Measurements from ENCODE around the gene UNC93B1.

The UNC93B1 gene

DNA sequence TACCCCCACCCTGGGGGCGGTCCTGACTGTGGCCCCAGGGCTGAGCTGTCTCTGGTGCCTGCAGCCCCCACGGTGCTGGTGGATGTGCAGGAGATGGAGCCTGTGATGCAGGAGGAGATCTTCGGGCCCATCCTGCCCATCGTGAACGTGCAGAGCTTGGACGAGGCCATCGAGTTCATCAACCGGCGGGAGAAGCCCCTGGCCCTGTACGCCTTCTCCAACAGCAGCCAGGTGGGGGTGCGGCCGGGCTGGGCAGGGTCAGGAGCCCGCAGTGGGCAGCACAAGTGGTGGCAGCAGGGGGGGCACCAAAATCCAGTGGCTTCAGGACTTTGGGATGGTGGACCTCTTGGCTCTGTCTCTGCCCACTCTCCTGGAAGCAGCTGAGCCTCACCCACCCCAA is 18.6 kb upstream of the UNC93B1 start:
- DNase-seq (ENCODE audit: low read depth, low spot score), result no peak

DNA sequence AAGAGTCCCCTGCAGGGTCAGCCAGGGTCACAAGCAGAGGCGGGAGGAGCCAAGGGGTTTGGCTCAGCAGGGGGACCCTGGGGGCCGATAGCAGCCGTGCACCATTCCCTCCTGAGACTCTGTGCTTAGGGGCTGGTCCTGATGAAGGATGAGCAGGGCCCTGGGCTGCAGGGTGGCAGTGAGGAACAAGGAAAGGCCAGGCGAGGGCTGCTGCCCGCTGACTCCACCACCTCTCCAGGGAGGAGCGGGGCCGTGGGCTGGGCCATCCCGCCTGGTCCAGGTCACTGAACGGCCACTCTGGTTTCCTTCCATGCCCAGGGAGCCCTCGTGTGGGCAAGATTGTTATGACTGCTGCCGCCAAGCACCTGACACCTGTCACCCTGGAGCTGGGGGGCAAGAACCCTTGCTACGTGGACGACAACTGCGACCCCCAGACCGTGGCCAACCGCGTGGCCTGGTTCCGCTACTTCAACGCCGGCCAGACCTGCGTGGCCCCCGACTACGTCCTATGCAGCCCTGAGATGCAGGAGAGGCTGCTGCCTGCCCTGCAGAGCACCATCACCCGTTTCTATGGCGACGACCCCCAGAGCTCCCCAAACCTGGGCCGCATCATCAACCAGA is 17.4 kb upstream of the UNC93B1 start:
- no peak for DNase-seq (ENCODE audit: low read depth, low spot score)

DNA sequence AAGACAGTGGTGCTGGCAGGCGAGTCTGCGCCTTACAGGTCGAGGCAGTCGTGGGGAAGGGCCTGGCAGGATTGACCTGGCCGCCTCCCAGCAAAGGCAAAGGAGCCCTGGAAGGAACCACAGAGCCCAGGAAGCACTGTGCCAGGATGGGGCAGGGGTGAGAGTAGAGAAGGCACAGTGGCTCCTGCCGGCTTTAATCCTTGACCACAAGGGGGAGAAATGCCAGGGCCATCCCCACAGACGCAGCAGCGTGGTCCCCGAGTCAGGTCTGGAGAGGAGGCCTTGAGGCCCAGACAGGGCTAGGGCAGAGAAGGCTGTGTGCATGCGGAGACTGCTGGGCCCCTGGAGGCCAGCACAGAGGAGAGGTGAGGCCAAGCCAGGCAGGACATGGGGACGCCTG is 16.7 kb upstream of the UNC93B1 start:
- no peak for DNase-seq (ENCODE audit: low read depth, low spot score)

DNA sequence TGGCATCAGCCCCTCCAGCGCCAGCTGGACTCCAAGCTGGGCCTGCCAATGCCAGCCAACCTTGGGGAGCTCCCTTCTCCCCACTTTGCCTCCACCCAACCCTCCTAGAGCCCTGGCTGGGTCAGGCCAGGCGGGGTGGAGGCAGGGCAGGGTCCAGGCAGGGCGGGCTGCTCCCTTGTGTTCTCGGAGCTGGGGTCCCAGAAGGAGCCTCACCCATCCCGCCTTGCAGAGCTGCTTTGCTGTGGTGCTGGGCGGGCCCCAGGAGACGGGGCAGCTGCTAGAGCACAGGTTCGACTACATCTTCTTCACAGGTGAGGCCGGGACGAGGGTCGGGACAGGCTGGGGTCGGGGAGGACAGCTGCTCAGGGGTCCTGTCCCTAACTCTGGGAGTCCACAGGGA is 15.6 kb upstream of the UNC93B1 start:
- no peak for DNase-seq (ENCODE audit: low read depth, low spot score)

DNA sequence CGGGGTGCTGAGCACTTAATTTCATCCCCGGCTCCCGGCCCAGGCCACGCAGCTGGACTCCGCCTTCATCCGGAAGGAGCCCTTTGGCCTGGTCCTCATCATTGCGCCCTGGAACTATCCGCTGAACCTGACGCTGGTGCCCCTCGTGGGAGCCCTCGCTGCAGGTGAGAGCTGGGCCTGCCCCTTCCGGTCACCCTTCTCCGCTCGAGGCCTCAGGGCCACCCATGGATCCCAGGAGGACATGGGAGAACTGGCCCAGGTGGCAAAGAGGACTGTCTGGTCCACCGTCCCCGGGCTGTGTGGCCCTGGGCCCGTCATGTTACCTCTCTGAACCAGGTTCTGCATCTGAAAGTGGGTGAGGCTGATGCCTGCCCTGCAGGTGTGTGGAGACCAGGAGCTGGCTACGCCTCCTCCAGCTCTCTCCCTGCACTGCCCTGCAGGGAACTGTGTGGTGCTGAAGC is 14.9 kb upstream of the UNC93B1 start:
- DNase-seq (ENCODE audit: low read depth, low spot score), result no peak

DNA sequence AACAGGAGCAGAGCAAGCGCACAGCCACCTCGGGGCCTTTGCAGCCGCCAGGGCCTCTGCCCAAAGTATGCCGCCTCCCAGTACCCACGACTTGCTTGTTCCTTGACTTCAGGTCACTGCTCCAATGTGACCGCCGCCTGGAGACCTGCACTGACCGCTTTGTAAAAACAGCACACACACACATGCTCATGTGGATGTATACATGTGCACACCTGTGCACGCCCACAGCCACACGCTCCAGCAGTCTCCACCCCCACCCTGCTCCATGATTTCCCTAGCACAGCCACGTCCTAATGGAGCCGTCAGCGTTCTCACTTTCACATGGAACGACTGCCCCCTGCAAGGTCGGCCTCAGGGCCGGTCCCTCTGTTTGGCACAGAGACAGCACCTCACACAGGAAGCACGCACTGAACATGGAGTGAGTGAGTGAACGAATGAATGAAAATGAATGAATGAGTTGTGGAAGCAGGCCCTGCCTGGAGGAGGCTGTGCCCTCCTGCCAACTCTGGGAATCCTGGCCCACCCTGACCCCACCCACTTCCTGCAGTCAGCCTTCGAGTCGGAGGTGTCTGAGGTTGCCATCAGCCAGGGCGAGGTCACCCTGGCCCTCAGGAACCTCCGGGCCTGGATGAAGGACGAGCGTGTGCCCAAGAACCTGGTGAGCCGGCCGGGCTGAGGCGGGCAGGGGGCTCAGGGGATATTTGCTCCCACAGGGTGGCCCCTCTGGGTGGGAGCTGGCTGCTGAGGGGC is 14.3 kb upstream of the UNC93B1 start:
- no peak for DNase-seq (ENCODE audit: low read depth, low spot score)

DNA sequence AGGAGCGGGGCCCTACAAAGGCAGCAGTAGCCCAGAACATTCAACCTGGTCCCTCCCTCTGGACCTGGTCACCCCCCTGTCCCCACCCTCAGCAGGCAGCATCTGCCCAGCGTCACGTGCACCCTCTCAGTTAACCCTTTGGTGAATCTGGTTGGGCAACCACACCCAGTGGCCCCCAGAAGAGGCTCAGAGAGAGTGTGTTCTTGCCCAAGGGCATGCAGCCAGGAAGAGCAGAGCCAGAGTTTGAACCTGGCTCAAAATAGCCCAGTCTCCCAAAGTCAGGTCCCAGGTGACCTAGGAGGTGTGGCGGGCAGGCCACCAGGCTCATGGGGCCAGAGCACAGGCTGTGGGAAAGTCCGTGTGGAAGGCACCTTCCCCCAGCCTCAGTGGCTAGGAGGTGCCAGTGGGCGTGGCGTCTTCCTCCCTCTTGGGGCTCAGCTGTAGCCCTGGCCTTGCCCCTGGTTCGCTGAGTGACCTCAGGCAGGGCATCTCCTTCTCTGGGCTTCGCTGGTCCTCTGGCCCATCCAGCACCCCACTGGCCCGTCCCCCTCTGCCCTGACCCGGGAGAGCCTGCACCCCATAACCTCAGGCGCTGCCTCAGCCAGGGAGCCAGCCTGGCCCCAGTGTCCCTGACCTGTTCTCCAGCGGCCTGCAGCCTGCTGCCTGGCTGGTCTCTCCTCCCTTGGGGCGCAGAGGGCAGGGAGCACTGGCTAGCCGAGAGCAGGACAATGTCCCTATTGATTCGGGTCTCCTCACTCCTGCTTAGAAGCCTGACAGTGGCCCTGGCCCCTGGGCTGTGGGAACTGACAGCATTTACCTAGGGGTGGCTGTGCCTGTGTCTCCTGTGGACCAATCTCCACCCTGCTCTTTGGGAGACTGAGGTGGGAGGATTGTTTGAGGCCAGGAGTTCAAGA is 13.3 kb upstream of the UNC93B1 start:
- no peak for DNase-seq (ENCODE audit: low read depth, low spot score)

DNA sequence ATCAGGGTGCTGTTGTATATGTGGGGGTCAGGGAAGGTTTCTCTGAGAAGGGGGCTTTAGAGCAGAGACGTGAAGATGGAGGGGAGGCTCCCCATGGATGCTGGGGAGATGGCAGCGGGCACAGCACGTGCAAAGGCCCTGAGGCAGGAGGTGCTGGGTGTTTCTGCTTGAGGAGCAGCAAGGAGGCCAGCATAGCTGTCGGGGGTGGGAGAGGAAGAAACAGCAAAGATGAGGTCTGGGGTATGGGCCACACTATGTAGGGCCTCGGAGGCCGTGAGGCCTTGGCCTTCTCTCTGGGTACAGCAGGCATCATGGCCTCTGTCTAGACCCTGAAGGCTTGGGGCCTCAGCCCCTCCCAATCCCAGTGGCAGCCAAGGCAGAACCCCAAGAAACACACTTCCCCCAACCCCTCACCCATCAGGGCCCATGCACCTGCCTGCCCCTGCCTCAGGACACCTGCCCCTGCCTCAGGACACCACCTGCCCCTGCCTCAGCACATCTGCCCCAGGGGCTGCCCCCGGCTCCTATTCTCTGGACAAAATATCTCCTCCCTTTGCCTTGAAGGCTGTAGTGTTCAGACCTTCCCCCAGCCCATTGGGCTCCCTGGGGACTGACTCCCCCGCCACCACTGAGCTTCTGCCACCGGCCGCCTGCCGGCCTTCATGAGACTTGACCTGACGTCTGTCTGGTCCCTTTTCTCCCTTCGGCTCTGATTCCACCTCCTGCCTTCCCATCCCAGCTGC is 12.4 kb upstream of the UNC93B1 start:
- DNase-seq (ENCODE audit: low read depth, low spot score), result no peak

DNA sequence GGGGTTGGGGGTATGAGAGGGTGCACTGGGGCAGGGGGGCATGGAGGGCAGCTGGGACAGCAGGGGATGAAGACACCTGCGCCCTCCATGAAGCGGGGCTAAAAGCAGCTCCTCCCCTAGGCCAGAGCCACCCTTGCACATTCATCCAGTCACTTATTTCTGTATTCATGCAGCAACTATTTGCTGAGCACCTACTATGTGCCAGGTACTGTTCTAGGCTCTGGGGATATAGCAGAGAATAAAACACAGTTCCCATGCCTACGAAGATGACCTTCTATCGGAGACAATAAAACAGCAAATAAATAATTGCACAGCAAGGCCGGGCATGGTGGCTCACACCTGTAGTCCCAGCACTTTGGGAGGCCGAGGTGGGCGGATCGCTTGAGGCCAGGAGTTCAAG is 11.6 kb upstream of the UNC93B1 start:
- no peak for DNase-seq (ENCODE audit: low read depth, low spot score)

DNA sequence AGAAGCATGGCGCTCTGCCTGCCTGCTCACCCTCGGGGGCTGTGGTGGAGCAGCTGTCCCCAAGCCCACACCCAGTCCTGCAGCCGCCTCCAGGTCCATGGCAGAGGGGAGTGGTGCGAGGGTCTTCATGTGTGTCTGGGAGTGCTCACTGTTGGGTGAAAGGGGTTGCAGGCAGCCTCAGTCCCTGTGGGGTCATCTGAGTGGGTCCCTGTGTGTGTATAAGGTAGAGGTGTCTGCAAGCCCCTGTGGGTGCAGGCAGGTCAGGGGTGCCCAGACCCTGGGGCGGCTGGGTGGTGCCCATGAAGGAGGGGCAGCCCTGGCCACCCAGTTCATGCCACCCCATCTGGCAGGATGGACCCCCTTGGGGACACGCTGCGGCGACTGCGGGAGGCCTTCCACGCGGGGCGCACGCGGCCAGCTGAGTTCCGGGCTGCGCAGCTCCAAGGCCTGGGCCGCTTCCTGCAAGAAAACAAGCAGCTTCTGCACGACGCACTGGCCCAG is 11.1 kb upstream of the UNC93B1 start:
- no peak for DNase-seq (ENCODE audit: low read depth, low spot score)

DNA sequence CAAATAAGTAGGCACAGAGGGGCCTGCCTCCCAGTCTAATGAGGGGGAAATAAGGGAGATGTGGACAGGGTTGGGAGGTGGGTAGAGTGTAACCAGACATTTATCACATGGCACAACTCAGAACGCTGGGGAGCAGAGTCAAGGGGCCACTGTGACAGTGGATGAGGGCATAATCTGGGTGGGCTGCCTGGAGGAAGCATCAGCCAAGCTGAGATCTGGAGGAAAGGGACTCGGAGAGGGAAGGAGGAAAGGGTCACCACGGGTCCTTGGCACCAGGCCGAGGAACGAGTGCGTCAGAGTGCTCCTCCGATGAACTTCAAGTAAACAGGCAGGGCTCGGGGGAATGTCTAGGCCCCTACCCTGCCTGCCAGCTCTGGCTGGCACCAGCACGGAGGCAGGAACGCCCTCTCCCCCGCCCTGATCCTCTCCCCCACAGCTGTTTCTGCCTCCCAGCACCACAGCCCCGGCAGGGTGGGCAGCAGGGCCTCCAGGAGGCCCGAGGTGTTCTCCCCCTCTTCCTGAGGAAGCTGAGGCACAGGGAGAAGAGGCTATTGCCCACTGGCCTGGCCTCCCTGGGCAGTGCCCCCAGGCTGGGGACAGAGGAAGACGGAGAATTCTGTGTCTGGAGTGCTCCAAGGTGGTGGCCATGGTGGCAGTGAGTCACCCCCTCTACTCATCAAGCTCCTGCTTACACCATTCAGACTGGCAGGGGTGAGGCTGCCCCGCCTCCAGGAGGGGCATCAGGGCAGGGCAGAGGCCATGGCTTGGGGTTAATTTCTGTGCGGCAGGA is 10.5 kb upstream of the UNC93B1 start:
- no peak for DNase-seq (ENCODE audit: low read depth, low spot score)

DNA sequence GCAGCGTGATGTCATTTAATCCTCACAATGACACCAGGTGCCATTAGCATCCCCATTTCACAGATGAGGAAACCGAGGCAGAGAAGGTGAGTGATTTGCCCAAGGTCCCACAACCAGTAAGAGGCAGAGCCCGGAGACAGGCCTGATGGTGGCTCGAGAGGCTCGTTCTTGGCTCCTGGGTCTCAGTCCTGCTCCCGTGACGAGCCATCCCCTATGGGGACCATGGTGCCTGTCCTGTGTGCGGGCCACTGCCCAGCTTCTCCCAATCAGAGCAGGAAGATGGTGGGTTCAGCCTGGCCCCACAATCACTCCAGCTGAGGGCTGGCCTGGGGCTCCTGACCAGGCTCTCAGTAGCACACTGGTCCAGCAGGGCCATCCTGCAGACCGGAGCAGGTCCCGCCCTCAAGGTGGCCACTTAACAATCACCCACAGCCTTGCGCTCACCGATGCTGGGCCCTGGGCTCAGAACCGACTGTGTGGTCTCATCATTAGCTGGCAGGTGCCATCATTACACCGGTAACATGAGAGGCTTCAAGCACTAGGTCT is 9.8 kb upstream of the UNC93B1 start:
- no peak for DNase-seq (ENCODE audit: low read depth, low spot score)

DNA sequence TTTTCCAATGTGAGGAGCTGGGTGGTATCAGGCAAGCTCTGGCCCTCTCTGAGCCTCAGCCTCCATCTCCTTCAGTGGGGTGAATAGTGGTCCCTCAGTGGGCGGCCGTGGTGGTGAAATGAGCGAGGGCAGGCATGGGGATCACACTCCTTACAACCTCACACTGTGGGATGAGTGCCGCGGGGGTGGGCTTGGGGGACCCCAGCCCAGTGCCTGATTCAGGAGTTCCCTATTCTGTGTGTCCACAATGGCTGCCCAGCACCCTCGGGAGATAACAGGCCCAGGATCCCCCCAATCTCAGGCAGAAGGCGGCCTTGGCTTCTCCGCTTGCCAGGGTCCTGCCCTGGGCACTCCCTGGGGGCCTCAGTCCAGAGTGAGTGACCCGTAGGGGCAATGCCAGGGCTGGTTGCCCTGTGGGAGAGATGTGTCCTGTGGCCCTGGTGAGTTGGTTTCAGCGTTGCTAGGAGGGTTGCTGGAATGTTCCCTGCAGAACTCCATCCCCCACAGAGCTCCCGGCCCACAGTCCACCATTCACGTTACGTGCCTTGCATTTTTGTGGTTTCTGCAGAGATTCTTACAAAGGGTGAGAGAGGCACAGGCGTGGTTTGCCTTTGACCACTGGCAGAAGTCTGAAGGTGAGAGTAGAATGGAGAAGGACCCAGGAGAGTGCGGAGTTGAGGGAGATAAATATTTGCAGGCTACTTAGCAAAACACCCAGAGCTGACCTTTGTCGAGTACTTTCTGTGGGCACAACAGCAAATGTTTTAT is 9.1 kb upstream of the UNC93B1 start:
- peak; percentile 79 for DNase-seq (ENCODE audit: low read depth, low spot score)

DNA sequence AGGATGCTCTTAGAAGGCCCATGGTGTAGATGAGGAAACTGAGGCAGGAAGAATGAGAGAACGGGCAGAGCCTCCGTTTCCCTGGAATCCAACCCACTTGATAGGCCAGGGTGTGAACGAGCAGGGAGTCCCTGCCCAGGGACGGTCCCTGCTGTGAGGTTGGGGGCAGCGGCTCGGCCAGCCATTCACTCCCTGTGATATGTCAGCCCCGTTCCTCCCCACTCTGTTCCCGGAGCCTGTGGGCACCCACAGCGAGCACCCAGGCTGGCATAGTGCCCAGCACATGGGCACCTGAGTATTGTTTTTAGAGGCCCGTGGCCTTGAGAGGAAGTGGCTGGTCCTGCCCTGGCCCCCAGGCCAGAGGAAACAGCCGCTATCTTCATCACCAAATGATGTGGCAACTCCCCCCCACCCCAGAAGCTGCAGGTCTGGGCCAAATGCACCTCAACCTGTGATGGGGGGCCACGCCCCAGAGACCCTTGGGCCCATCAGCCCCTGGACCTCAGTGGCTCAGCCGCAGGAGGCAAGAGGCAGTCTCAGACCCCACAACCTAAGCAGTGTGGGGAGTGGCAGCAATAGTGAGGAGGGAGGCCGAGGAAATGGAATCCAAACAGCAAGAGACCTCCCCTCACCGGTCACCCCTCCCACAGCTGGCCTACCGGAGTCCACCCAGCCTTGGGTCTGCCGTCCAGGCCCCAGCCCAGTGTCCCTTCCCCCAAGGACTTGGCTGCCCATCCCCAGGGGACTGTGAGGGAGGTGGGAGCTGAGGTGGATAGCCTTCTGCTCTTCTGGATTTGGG is 8.3 kb upstream of the UNC93B1 start:
- no peak for DNase-seq (ENCODE audit: low read depth, low spot score)

DNA sequence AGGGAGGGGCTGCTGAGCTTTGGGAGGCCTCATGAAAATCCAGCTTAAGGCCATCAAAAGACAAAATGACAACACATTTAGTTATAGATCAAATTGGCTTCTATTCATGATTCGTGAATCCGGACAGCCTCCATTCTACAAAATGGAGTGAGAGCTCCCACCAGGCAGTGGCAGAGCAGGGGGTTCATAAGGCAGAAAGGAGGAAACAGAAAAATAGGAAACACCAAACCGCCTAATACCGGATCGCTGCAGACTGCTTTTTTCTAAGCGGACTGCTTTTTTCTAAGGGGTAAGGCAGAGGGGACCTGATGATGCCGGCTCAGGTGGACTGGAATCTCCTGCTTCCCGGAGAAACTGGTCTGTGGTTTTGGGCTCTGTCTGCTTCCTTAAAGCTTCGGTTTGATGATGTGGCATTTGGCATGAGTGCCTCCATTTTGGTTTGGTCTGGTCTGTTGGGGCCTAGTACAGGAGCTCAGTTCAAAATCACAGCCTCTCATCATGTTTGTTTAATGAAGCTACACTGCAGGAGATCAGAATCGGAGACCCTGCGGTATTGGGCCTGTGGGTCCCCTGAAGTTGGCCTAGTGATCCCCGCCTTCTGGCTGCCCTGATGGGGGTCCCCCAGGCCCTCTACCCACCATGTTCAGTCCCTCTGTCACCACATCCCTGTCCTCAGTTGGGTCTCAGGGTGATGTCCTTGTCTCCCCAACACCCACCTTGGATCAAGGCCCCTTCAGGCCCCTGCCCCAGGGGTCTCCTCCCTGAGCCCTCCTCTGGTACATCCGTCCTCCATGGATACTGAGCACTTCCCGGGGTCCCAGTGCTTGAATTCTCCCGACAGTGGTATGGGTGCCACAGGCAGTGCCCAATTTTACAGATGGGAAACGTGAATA is 7.4 kb upstream of the UNC93B1 start:
- no peak for DNase-seq (ENCODE audit: low read depth, low spot score)

DNA sequence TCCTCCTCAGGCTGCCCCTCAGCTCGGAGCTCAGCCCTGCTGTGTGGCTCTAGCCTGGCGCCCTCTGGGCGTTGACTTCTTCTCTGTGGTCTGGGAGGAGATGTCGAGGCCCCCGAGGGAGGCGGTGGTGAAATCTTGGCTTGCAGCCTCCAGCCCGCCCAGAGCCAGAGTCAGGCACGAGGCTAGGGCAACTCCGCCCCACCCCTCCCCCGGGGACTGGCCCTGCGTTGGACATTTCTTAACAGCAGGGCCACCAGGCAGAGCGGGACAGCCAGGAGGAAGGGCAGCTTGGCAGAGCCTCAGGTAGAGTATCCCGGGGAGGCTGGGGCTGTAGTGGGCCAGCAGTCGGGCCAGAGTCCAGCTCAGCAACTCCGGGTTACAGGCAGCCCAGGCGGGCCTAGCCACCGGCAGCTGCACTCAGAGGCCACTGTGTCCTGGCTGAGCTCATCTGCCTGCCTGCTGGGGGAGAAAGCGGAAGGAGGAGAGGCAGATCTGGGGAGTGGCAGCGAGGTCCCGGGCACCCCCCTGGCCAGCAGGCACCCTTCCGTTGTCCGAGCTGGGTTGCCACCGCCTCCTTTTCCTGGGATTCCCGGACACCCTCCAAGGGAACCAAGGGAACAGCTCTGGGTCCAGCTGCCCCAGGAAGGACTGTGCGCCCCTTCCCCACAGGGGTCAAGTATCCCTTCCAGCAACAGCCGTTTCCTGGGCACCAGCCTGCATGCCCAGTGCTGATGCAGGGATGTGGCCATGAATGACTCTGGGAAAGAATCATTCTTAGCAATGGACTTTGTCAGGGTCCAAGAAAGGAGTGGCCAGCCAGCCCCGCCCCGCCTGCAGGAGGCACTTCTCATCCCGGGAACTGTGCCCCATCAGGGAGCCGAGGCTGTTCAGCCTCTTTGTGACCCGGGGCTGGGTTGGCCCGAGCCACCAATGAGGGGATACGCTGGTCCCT is 6.5 kb upstream of the UNC93B1 start, which contains the start of gene ALDH3B1:
Gene ALDH3B1 (plus strand): TSS at position 238 of the 952 bp plus-strand sequence. CDS start 4,971 bp downstream, outside the sequence.
- no peak for DNase-seq (ENCODE audit: low read depth, low spot score)

Measured in smooth muscle cell of the brain vasculature (primary cell).